ENCODE measurements around the gene PPP2R2B.

GRCh38 chr5:146630472-146630871 is 248.1 kb downstream of the PPP2R2B start:
- TF ChIP-seq POLR2AphosphoS5 (IDR thresholded peaks at IDR 0.05; ENCODE audit: low read depth) (no peak), CTCF (IDR thresholded peaks at IDR 0.05; ENCODE audit: insufficient read depth, low read length) (no peak)
